DOHH2 (cell line): ENCODE data around the gene GTF2F1.

ENCODE experiments used
- CTCF ChIP-seq: fragments of 200-600 bp; sonication (generic); IDR thresholded peaks from one replicate; pipeline ENCODE4 v1.5.1; 2014; ENCODE audit warnings: antibody characterized with exemption, mild to moderate bottlenecking, low read depth, low read length; ENCODE audit not compliant: poor library complexity, severe bottlenecking
- EZH2phosphoT487 ChIP-seq: fragments of 200-600 bp; sonication (generic); IDR thresholded peaks from 2 replicates; pipeline ENCODE4 v1.6.1; 2017; ENCODE audit warnings: borderline replicate concordance, mild to moderate bottlenecking, antibody characterized with exemption, low read length, moderate library complexity, mixed read lengths

DNA sequence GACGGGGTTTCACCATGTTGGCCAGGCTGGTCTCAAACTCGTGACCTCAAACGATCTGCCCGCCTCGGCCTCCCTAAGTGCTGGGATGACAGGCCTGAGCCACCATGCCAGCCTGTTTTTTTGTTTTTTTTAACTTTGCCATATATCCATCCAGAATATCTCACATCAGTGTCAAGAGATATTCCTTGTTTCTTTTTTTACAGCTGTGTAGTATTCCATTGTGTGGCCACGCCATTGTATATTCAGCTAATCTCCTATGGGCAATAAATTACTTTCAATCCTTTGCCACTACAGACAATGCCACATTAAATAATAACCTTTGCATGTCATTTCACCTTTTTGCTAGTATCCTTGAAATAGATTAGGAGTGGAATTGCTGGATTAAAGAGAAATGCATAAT, 16.4 kb upstream of the GTF2F1 start:
- TF ChIP-seq CTCF: no peak
- TF ChIP-seq EZH2phosphoT487: no peak
